SW480 (cell line): ENCODE measurements around the gene ZNF385B.
A peak's percentile ranks its signal among the peaks of the same experiment; 100 is the strongest.
"Not testable (repeated sequence)": the region's sequence is repeated elsewhere in the genome, so short reads cannot be mapped to it uniquely, and the experiment has no call there.

Experiments
- DNase-seq: peaks from one replicate; pipeline ENCODE4 v3.0.0-alpha.2; 2016; ENCODE audit warnings: low spot score

Gene ZNF385B

DNA sequence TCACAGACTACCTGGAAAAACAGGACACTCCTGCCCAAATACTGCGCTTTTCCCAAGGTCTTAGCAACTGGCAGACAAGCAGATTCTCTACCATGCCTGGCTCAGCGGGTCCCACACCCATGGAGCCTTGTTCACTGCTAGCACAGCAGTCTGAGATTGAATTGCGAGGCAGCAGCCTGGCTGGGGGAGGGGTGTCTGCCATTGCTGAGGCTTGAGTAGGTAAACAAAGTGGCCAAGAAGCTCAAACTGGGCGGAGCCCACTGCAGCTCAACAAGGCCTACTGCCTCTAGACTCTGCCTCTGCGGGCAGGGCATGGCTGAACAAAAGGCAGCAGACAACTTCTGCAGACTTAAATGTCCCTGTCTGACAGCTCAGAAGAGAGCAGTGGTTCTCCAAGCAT, 231.6 kb downstream of the ZNF385B start:
- not testable (repeated sequence) for DNase-seq

GRCh38 chr2:179626261-179626660, 235.2 kb downstream of the ZNF385B start:
- no peak for DNase-seq

GRCh38 chr2:179622635-179623300, 238.6 kb downstream of the ZNF385B start:
- no peak for DNase-seq

GRCh38 chr2:179622112-179622511, 239.3 kb downstream of the ZNF385B start:
- DNase-seq, result no peak

DNA sequence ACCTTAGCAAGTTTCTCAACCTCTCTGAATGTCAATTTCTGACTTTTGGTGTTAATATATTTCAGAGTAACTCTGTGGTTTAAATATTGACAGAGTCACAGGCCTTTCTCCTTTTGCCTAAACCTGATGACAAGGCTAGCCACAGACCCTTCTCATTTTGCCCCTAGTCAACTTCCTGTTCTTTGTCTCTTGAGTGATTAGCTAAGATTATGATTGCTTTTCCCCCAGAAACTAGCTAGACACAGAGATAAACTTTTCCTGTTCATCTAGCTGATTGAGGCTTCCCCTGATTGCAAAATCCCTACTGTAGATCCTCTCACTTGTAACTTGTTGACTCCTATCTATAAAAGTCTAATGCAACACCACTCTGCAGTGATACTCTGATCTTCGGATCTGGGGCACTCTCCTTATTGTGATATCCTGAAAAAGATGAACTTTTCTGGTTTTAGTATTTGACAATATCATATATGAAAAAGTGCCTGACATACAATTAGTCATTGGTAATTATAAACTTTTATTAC, 241.4 kb downstream of the ZNF385B start:
- no peak for DNase-seq

- DNase-seq, result no peak
Measured at GRCh38 chr2:179614121-179614520, 247.3 kb downstream of the ZNF385B start.

- no peak for DNase-seq
Measured at GRCh38 chr2:179613701-179614100, 247.7 kb downstream of the ZNF385B start.

GRCh38 chr2:179613299-179613651, 248.1 kb downstream of the ZNF385B start:
- DNase-seq, result no peak

DNA sequence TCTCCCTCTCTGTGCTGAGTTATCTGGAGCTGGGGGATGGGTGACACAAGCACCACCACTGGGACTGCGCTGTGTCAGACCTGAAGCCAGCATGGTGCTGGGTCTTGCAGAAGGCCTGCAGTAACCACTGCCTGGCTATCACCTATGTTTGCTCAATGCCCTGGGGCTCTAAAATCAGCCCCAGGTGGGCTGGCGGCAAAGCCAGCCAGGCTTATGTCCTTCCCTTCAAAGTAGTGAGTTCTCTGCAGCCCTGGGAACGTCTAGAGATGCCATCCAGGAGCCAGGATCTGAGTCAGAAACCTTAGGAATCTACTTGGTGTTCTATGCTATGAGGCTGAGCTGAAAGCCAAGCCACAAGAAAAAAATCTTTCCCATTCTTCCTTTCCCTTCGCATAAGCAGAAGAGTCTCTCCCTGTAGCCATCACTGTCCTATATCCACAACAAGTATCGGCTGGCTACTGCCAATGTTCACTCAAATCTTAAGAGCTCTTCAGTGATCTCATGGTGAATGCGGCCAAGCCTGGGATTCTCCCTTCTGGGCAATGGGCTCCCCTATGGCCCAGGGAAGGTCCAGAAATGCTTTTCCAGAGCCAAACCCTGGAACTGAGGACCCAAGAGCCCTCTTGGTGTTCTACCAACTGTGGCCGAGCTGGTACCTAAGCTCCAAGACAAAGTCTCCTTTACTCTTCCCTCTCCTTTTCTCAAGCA, 248.7 kb downstream of the ZNF385B start:
- no peak for DNase-seq

- no peak for DNase-seq
Measured at GRCh38 chr2:179612108-179612507, 249.3 kb downstream of the ZNF385B start.

DNA sequence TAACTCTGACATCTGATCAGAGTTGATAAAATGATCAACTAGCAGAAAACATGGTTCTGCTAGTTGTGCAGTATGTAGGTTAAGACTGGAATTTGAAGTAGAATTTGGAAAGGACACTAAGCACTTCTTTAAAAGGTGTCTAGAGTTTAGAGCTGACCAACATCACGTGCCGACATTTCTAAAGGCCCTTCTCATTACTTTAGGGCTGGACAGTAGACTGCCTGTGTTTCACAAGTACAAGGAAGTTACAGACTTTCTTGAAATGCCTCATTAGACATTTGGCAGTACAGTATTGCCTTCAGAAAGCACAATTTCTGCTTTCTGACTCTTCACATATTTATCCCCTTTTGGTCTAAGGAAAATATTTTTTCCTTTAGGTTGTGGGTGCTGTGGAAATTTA, 255.3 kb downstream of the ZNF385B start:
- no peak for DNase-seq

GRCh38 chr2:179605341-179605740, 256.1 kb downstream of the ZNF385B start:
- no peak for DNase-seq

DNA sequence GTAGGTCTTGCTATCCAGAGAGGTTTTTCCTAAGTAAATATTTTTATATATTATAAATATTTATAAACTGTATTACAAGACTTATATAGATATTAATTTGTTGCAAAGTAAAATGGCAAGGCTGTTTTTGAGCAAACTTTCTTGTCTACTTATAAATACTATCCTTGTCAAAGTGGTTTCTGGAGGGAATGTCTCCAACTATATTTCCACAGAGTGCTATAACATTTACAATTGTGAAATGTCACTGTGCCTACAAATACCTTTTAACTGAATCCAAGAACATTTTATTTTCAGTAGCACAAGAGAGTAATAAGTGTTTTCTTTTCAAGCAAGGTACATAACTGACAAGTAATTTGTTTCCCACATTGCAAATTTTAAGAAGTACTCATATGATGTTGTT, 256.8 kb downstream of the ZNF385B start:
- no peak for DNase-seq

- DNase-seq, result no peak
Measured at GRCh38 chr2:179602452-179602851, 259.0 kb downstream of the ZNF385B start.

DNA sequence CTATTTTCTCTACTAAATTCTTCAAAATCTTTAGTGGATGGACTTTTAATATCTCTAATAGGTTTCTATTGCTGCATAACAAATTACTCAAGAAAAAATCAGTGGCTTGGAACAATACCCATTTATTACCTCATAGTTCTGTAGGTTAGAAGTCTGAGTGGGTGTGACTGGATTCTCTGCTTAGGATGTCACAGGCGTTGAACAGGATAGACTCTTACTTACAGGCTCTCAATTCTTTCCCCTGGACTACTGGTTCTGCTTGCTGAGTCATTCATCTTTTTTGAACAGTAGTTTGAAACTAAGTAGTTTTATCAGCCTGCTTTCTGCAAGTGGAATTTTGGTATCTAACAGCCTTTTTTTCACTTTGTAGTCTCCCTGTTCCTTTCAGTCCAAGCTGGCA, 265.4 kb downstream of the ZNF385B start:
- peak; percentile 8 for DNase-seq

DNA sequence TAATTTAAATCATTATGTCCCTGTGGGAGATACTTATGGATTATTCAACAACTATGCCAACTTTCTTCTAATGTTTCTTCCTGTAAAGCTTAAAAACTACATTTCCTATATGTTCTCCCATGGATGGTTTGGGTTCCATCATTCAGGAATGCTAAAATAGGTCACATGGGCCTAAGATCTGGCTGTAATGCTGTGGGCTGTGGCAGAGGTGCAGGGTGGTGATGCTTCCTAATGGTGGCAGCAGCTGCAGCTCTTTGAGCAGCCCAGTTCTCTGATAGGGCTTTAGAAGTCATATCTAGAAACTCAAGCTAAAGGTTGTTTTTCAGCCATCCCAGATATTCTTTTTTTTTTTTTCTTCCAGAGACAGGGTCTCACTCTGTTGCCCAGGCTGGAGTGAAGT, 266.1 kb downstream of the ZNF385B start:
- no peak for DNase-seq

GRCh38 chr2:179594268-179595112, 266.9 kb downstream of the ZNF385B start:
- DNase-seq, result no peak

- DNase-seq, result no peak
Measured at GRCh38 chr2:179593323-179593722, 268.1 kb downstream of the ZNF385B start.

DNA sequence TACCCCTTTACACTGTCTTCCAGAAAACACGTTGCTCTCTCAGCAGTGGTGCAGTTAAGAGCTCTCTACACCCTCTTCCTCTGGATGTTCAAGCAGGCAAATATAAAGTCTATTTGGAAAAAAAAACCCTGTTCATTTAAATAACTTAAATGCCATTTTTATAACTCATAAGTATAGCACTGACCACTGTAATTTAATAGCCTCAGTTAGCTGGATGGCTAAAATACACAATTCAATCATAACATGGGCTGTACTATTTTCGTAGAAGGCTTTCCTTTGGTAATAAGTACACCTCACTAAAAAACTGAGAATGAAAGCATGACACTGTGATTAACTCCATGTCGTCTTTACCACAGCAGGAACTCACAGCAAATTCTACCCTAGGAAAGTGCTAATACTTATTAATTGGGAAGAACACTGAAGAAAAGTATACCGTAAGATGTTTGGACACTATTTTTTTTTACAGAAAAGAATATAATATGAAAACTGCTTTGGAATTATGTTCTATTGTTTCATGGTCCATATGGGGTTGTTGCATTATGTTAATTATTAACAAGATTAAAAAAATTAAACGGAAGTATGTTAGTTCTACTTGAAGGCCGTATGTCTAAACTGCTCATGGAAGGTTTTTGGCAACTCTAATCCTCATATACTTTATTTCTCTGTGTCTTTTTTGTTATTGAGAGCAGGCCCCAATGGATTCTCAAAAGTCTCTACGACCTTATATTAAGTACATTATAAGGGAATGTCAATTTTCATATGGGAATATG, 269.1 kb downstream of the ZNF385B start:
- DNase-seq, result peak; percentile 2

- DNase-seq, result no peak
Measured at GRCh38 chr2:179591690-179592089, 269.7 kb downstream of the ZNF385B start.

GRCh38 chr2:179588486-179589145, 272.8 kb downstream of the ZNF385B start:
- DNase-seq, result no peak
